ENCODE measurements around the gene HS3ST1. TPM values are rescaled to one million over a fixed set of nuclear protein-coding genes. Genes with fewer than 3 reads are reported as not detected.

HS3ST1 gene
- total RNA-seq, 1 donor from 2014 or later = not detected

DNA sequence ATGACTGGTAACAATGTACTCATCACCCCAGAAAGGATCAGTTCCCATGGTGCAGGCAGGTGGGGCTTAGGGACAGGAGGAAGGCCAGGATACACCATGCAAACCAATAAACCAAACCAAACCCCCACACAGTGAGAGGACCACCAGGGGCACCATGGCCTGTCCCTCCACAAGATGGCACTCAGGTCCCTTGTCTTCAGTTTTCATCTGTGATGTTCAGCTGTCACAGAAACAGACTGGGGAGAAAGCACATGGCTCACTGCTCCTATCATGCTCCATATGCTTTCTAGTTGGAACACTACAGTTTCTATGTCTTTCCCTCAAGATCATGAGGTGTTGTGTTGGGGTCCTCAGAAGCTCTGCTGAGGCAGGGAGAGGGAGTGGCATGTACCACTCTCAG lies 10.1 kb downstream of the HS3ST1 start:
- TF ChIP-seq, protein P1, sequence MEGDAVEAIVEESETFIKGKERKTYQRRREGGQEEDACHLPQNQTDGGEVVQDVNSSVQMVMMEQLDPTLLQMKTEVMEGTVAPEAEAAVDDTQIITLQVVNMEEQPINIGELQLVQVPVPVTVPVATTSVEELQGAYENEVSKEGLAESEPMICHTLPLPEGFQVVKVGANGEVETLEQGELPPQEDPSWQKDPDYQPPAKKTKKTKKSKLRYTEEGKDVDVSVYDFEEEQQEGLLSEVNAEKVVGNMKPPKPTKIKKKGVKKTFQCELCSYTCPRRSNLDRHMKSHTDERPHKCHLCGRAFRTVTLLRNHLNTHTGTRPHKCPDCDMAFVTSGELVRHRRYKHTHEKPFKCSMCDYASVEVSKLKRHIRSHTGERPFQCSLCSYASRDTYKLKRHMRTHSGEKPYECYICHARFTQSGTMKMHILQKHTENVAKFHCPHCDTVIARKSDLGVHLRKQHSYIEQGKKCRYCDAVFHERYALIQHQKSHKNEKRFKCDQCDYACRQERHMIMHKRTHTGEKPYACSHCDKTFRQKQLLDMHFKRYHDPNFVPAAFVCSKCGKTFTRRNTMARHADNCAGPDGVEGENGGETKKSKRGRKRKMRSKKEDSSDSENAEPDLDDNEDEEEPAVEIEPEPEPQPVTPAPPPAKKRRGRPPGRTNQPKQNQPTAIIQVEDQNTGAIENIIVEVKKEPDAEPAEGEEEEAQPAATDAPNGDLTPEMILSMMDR (IDR thresholded peaks at IDR 0.05) = peak; percentile 26
- TF ChIP-seq EZH2phosphoT487 (IDR thresholded peaks at IDR 0.05) = no peak
- Histone ChIP-seq H4K20me1 (ENCODE audit: low read depth) (no peaks in the 10 kb centered on the region), H2AFZ (replicated peaks) (no peak overlapping the region), H3K79me2 (ENCODE audit: low read depth) (no peaks in the 10 kb centered on the region), H3F3A (ENCODE audit: low read depth) (no peaks in the 10 kb centered on the region), H3K4me2 (no peak overlapping the region), H3K27me3 (no peaks in the 10 kb centered on the region), H3K4me1 (peaks cover 16% of the 10 kb centered on the region), H3K9me3 (ENCODE audit: low read depth) (no peaks in the 10 kb centered on the region), H3K36me3 (no peaks in the 10 kb centered on the region), H3K9ac (no peak overlapping the region), H3K27ac (no peak overlapping the region), H3K4me3 (no peak overlapping the region)
- Mint-ChIP-seq H3K9me3 (no peaks in the 10 kb centered on the region), H3K36me3 (peaks cover 2% of the 10 kb centered on the region), H3K27me3 (ENCODE audit: insufficient read depth, low read depth) (peaks cover 3% of the 10 kb centered on the region), H3K4me1 (peaks cover 33% of the 10 kb centered on the region), H3K27ac (no peak overlapping the region), H3K4me3 (no peak overlapping the region)
- peak; percentile 14 for DNase-seq (ENCODE audit: low spot score)

DNA sequence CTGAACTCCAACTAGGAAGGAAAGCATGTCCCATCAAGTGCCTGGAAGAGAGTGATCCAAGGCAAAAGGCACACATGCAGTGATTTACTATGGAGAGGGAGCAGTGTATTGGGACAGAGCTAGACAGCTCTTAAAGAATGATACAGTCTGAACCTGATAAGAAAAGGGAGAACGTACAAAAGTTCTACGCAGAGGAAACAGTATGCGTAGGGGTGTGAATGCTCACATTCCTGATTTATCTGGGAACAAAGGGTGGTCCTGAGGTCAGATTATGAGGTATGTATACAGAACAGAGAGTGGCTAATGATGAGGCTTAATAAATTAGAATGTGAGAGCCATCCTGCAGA lies 12.0 kb downstream of the HS3ST1 start:
- Mint-ChIP-seq H3K27ac (no peak overlapping the region), H3K27me3 (ENCODE audit: insufficient read depth, low read depth) (peaks cover 4% of the 10 kb centered on the region), H3K4me1 (peaks cover 22% of the 10 kb centered on the region), H3K4me3 (no peak overlapping the region), H3K36me3 (peaks cover 2% of the 10 kb centered on the region), H3K9me3 (no peaks in the 10 kb centered on the region)
- TF ChIP-seq EZH2 (IDR thresholded peaks at IDR 0.05) (no peak), EZH2phosphoT487 (IDR thresholded peaks at IDR 0.05) (no peak)
- TF ChIP-seq, protein P1 (IDR thresholded peaks at IDR 0.05) = no peak
- H3K9me3 ChIP-seq (ENCODE audit: low read depth) = no peaks in the 10 kb centered on the region
- H4K20me1 ChIP-seq (ENCODE audit: low read depth) = no peaks in the 10 kb centered on the region
- H3K9ac ChIP-seq = no peak overlapping the region
- H3K27ac ChIP-seq = no peak overlapping the region
- H3K27me3 ChIP-seq = no peaks in the 10 kb centered on the region
- no peaks in the 10 kb centered on the region for H3K79me2 ChIP-seq (ENCODE audit: low read depth)
- no peaks in the 10 kb centered on the region for H3K36me3 ChIP-seq
- DNase-seq (ENCODE audit: low spot score) = no peak
- H3K4me2 ChIP-seq = no peak overlapping the region
- no peaks in the 10 kb centered on the region for H3F3A ChIP-seq (ENCODE audit: low read depth)
- H3K4me3 ChIP-seq = no peak overlapping the region
- H2AFZ ChIP-seq (replicated peaks) = no peak overlapping the region
- H3K4me1 ChIP-seq = peaks cover 11% of the 10 kb centered on the region

DNA sequence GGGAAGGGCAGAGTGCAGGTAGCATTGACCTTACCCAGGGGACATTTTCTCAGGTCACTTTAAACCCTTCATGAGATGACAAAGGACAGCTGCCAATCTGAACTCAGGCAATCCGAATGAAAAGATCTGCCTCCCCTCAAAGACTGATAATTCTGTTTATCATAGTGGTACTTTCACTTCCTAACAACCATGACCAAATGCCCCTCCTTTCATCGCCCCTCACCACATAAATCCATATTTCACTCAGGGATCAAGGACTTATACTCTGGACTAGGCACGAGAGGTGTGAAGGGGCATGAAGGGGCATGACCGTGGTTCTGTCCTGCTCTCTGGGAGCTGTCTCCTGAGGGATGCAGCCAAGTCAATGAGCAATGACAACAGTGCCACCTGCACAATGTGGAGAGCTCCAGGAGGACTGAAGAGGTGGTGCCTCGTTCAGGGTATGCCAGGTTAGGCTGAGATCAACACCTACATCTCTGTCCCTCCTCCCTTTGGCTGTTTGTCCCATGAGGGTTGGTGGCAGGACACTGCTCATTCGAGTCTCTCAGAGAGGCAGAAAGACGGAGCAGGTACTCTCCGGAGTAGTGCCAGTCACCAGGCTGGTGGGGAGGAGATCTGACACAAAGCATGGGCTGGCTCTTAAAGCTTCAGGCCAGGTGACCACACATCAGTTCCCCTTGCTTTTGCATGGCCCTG lies 12.5 kb downstream of the HS3ST1 start:
- Mint-ChIP-seq H3K27me3 (ENCODE audit: insufficient read depth, low read depth) (peaks cover 4% of the 10 kb centered on the region), H3K27ac (peak overlapping the region; percentile 39), H3K4me3 (no peak overlapping the region), H3K9me3 (no peaks in the 10 kb centered on the region), H3K36me3 (peaks cover 3% of the 10 kb centered on the region), H3K4me1 (peaks cover 17% of the 10 kb centered on the region)
- Histone ChIP-seq H3K27me3 (no peaks in the 10 kb centered on the region), H3K9ac (no peak overlapping the region), H3K27ac (no peak overlapping the region), H3K4me1 (peaks cover 6% of the 10 kb centered on the region), H3K9me3 (ENCODE audit: low read depth) (no peaks in the 10 kb centered on the region), H3K4me2 (no peak overlapping the region), H3K36me3 (no peaks in the 10 kb centered on the region), H3K79me2 (ENCODE audit: low read depth) (no peaks in the 10 kb centered on the region), H3F3A (ENCODE audit: low read depth) (no peaks in the 10 kb centered on the region), H4K20me1 (ENCODE audit: low read depth) (no peaks in the 10 kb centered on the region), H2AFZ (replicated peaks) (no peak overlapping the region), H3K4me3 (no peak overlapping the region)
- DNase-seq (ENCODE audit: low spot score) = no peak
- TF ChIP-seq EZH2phosphoT487 (IDR thresholded peaks at IDR 0.05) (no peak), EZH2 (IDR thresholded peaks at IDR 0.05) (no peak)
- TF ChIP-seq, protein P1 (IDR thresholded peaks at IDR 0.05) = no peak
